Kidney (tissue), 14 donors: ENCODE measurements around the gene PNPLA6. TPM values are rescaled to one million over a fixed set of nuclear protein-coding genes. Genes with fewer than 3 reads are reported as not detected.

Experiments used
- DNase-seq, 5 donors: peaks; one replicate each; pipeline ENCODE4 v3.0.0-alpha.2; 2013 to 2020
- FAIRE-seq: peaks from 2 replicates; lab custom pipeline; 2012; peaks lifted over from hg19 to GRCh38; lab: Jason Lieb, UNC
- H3K27ac ChIP-seq, 2 donors: one replicate each; pipeline ENCODE4 v1.7.0; 2013; ENCODE audit warnings: low read depth in 2 of 2, low read length in 2 of 2, inconsistent platforms in 1 of 2
- H3K27me3 ChIP-seq: one replicate; pipeline ENCODE4 v1.7.1; 2013; ENCODE audit warnings: low read length, inconsistent platforms; ENCODE audit not compliant: control insufficient read depth, insufficient read depth
- H3K36me3 ChIP-seq, 3 donors: one replicate each; pipeline versions ENCODE4 v1.7.0 to v1.7.1; 2013; ENCODE audit warnings: low read length in 3 of 3, control low read depth in 1 of 3, inconsistent platforms in 1 of 3; ENCODE audit not compliant: insufficient read depth in 3 of 3, control insufficient read depth in 2 of 3
- H3K4me1 ChIP-seq, 3 donors: one replicate each; pipeline versions ENCODE4 v1.7.0 to v1.7.1; 2013; ENCODE audit warnings: low read length in 3 of 3, inconsistent platforms in 1 of 3, low read depth in 1 of 3; ENCODE audit not compliant: control insufficient read depth in 2 of 3, insufficient read depth in 2 of 3
- H3K4me3 ChIP-seq, 3 donors: one replicate each; pipeline versions ENCODE4 v1.7.0 to v1.8.1; 2013; ENCODE audit warnings: low read length in 3 of 3, control low read depth in 1 of 3, inconsistent platforms in 1 of 3
- H3K9ac ChIP-seq, 3 donors: one replicate each; pipeline versions ENCODE4 v1.7.0 to v1.7.1; 2013; ENCODE audit warnings: low read length in 3 of 3, control low read depth in 1 of 3, inconsistent platforms in 1 of 3
- H3K9me3 ChIP-seq, 3 donors: one replicate each; pipeline versions ENCODE4 v1.7.0 to v1.7.1; 2013; ENCODE audit warnings: low read length in 3 of 3, control low read depth in 1 of 3, inconsistent platforms in 1 of 3; ENCODE audit not compliant: control insufficient read depth in 2 of 3, insufficient read depth in 1 of 3
- CTCF ChIP-seq: IDR thresholded peaks from 3 replicates; pipeline ENCODE4 v1.5.1; 2012; ENCODE audit warnings: mild to moderate bottlenecking, moderate library complexity, borderline replicate concordance; ENCODE audit not compliant: insufficient read depth; ENCODE audit errors: extremely low read depth
- intact Hi-C: fragments of 100-400 bp; cut with DNase I; formaldehyde crosslinking; loops from one replicate; pipeline ENCODE4 v1.11.1; 2022
- polyA plus RNA-seq: library from polyadenylated mRNA; stranded (reverse); fragments of 350-450 nt; fragmentation: Illumina TruSeq; extraction: RNeasy Lipid Tissue Mini Kit (QIAGEN cat#74804); gene quantifications from one replicate; pipeline ENCODE4 v1.2.3, GENCODE V29; 2014; ENCODE audit warnings: low read depth, low replicate concordance; ENCODE audit not compliant: insufficient read depth
- total RNA-seq: library from RNA; stranded (reverse); fragmentation: NEBNext Ultra II Directional; extraction: Animal tissue kit (Norgen Biotek cat#: 25700); gene quantifications from one replicate; pipeline ENCODE4 v1.2.1, GENCODE V29; 2021
- donor health status: control.
- donor health status: control.
- donor health status: control.
- donor health status: control.
- donor health status: control.
- donor health status: DM: yes; HTN: yes; CAD: no.
- donor health status: Normal renal cell carcinoma (clear cell type).

The PNPLA6 gene
- total and polyA plus RNA-seq, 2 donors from 2014 or later = 80.9 to 101 TPM

GRCh38 chr19:7545300-7545699 is 9.8 kb downstream of the PNPLA6 start:
- DNase-seq = no peak
- intact Hi-C loops = no loop called here
- no peak for TF ChIP-seq CTCF
- no peaks in the 10 kb centered on the region for H3K4me1 ChIP-seq
- no peaks in the 10 kb centered on the region for H3K9me3 ChIP-seq
- no peak overlapping the region for H3K9ac ChIP-seq
- no peak overlapping the region for H3K27ac ChIP-seq
- no peak overlapping the region for H3K4me3 ChIP-seq
- no peak for FAIRE-seq
- no peaks in the 10 kb centered on the region for H3K27me3 ChIP-seq
- peaks cover 0 to 11% (median 7%) of the 10 kb centered on the region in 3 donors for H3K36me3 ChIP-seq

- no peaks in the 10 kb centered on the region for H3K27me3 ChIP-seq
- DNase-seq (no peak), FAIRE-seq (no peak)
- no peak for TF ChIP-seq CTCF
- intact Hi-C loops = no loop called here
- no peak overlapping the region for H3K9ac ChIP-seq
- no peak overlapping the region for H3K4me3 ChIP-seq
- H3K27ac ChIP-seq = no peak overlapping the region
- H3K4me1 ChIP-seq = no peaks in the 10 kb centered on the region
- H3K9me3 ChIP-seq = no peaks in the 10 kb centered on the region
- H3K36me3 ChIP-seq = peaks cover 0 to 11% (median 3%) of the 10 kb centered on the region in 3 donors
These were observed 10.4 kb downstream of the PNPLA6 start for GRCh38 chr19:7545904-7546303.

GRCh38 chr19:7547159-7547558 is 11.6 kb downstream of the PNPLA6 start:
- TF ChIP-seq CTCF = no peak
- H3K27me3 ChIP-seq = no peaks in the 10 kb centered on the region
- intact Hi-C loops = no loop called here
- peaks cover 0 to 7% (median under 1%) of the 10 kb centered on the region in 3 donors for H3K36me3 ChIP-seq
- no peaks in the 10 kb centered on the region for H3K4me1 ChIP-seq
- DNase-seq (no peak), FAIRE-seq (no peak)
- H3K4me3 ChIP-seq = no peak overlapping the region
- H3K27ac ChIP-seq = no peak overlapping the region
- no peaks in the 10 kb centered on the region for H3K9me3 ChIP-seq
- H3K9ac ChIP-seq = no peak overlapping the region
